Measurements from ENCODE around the gene SFXN5. TPM values are rescaled to one million over a fixed set of nuclear protein-coding genes. Genes with fewer than 3 reads are reported as not detected.
"Not testable (repeated sequence)": the region's sequence is repeated elsewhere in the genome, so short reads cannot be mapped to it uniquely, and the experiment has no call there.

The SFXN5 gene
- total RNA-seq, 3 donors from 2014 or later (not counting 1 experiment from before 2014, with no cell fraction given), result 15.3 to 22.3 (median 19.8) TPM

DNA sequence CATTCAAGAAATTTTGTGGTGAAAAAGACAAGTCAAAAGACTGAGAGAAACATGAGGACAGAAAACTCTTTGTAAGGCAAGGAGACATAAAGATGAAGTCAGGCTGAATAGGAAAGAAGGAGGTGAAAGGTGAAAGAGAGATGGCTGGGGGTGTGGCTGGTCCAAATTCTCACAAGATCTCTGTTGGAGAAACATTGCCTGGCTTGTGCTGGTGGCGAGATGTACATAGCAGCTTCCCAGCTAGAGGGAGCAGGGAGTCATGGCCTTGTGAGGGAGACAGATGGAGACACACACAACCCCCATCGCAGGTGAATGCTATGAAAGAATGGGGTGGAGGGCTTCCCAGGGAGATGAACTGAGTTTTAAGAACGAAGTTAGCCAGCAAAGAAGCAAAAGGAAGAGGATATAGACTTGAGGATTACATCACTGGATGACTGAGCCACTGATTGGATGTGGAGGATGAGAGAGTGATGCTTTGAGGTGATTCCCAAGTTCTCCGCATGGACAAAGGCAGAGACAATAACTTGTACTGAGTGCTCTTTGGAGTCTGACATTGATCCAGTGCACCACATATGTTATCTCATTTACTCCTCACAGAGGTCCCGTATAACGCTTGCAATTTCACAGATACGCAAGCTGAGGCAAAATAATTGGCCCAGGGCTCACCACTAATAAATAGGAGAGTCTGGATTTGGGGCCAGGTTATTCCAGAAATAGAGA, 157.9 kb downstream of the SFXN5 start:
- H3K27ac Mint-ChIP-seq, result no peak overlapping the region

DNA sequence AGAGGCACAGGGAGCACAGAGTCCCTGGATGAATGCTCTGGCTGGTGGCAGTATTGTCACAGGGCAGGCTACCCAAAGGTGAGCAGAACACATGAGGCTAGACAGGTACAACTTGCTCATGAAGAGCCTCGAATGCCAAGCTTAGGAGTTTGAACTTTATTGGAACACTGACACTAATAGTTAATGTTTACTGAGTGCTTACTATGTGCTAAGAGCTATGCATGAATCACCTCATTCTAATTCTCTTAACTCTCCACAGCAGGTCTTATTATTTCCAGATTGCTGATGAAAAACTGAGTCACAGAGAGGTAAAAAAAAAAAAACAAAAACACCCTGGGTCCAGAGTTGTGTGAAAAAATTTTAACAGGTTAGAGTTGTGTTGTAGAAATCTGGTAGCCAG, 160.3 kb downstream of the SFXN5 start:
- ATAC-seq, result no peak
- no peak overlapping the region for H3K27ac Mint-ChIP-seq
- H3K4me1 Mint-ChIP-seq, result peaks cover 0 to 21% of the 10 kb centered on the region in 2 donors
- no peak overlapping the region for H3K27ac ChIP-seq (ENCODE audit: low read length)
- peaks cover 61 to 81% of the 10 kb centered on the region in 2 donors for H3K27me3 Mint-ChIP-seq (ENCODE audit: low read depth in 2 of 2)
- WGBS (ENCODE audit: insufficient coverage), result 55% methylated on average over 1 of the region's 1 CpG
- H3K36me3 Mint-ChIP-seq, result no peaks in the 10 kb centered on the region
- H3K27me3 ChIP-seq (ENCODE audit: control insufficient read depth, insufficient read depth, low read length), result peaks cover 58% of the 10 kb centered on the region
- no peak overlapping the region for H3K4me3 Mint-ChIP-seq
- DNase-seq, result no peak
- TF ChIP-seq, protein P1, sequence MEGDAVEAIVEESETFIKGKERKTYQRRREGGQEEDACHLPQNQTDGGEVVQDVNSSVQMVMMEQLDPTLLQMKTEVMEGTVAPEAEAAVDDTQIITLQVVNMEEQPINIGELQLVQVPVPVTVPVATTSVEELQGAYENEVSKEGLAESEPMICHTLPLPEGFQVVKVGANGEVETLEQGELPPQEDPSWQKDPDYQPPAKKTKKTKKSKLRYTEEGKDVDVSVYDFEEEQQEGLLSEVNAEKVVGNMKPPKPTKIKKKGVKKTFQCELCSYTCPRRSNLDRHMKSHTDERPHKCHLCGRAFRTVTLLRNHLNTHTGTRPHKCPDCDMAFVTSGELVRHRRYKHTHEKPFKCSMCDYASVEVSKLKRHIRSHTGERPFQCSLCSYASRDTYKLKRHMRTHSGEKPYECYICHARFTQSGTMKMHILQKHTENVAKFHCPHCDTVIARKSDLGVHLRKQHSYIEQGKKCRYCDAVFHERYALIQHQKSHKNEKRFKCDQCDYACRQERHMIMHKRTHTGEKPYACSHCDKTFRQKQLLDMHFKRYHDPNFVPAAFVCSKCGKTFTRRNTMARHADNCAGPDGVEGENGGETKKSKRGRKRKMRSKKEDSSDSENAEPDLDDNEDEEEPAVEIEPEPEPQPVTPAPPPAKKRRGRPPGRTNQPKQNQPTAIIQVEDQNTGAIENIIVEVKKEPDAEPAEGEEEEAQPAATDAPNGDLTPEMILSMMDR (IDR thresholded peaks at IDR 0.05), result no peak
- no peaks in the 10 kb centered on the region for H3K9me3 ChIP-seq (ENCODE audit: control insufficient read depth, insufficient read depth, low read length)
- H3K4me1 ChIP-seq (ENCODE audit: control insufficient read depth, insufficient read depth, low read length), result peaks cover 15% of the 10 kb centered on the region
- intact Hi-C loops (cut with micrococcal nuclease), result no loop called here
- no peaks in the 10 kb centered on the region for H3K9me3 Mint-ChIP-seq
- no peaks in the 10 kb centered on the region for H3K36me3 ChIP-seq (ENCODE audit: control insufficient read depth, insufficient read depth, low read length)
- H3K4me3 ChIP-seq (ENCODE audit: low read length), result no peak overlapping the region

More for the DNA sequence above, 157.9 kb downstream of the SFXN5 start:
- H3K36me3 ChIP-seq (ENCODE audit: control insufficient read depth, insufficient read depth, low read length), result no peaks in the 10 kb centered on the region
- 36% methylated on average over 7 of the region's 7 CpGs for WGBS (ENCODE audit: insufficient coverage)
- intact Hi-C loops (cut with micrococcal nuclease), result no loop called here
- H3K4me1 ChIP-seq (ENCODE audit: control insufficient read depth, insufficient read depth, low read length), result peaks cover 29% of the 10 kb centered on the region
- H3K27me3 Mint-ChIP-seq (ENCODE audit: low read depth in 2 of 2), result peaks cover 61 to 65% of the 10 kb centered on the region in 2 donors
- H3K36me3 Mint-ChIP-seq, result no peaks in the 10 kb centered on the region
- DNase-seq, result no peak
- H3K4me3 ChIP-seq (ENCODE audit: low read length), result no peak overlapping the region
- no peak for ATAC-seq
- H3K27me3 ChIP-seq (ENCODE audit: control insufficient read depth, insufficient read depth, low read length), result peaks cover 65% of the 10 kb centered on the region
- H3K4me1 Mint-ChIP-seq, result peaks cover 0 to 35% of the 10 kb centered on the region in 2 donors
- H3K4me3 Mint-ChIP-seq, result peak overlapping the region; percentile 49
- H3K9me3 Mint-ChIP-seq, result no peaks in the 10 kb centered on the region
- H3K27ac ChIP-seq (ENCODE audit: low read length), result no peak overlapping the region
- H3K9me3 ChIP-seq (ENCODE audit: control insufficient read depth, insufficient read depth, low read length), result no peaks in the 10 kb centered on the region
- TF ChIP-seq, protein P1 (IDR thresholded peaks at IDR 0.05), result no peak

DNA sequence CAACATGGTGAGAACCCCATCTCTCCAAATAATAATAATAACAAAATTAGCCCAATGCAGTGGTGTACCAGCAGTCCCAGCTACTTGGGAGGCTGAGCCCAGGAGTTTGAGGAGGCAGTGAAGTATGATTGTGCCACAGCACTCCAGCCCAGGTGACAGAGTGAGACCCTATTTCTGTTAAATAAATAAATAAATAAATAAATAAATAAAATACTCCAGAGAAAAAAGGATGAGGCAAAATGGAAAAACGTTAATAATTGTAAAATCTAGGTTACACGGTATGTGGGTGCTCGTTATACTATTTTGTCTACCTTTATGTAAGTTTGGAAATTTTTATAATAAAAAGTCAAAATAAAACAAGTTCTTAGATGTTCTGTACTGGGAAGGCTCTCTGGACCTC, 162.8 kb downstream of the SFXN5 start:
- no CpG with 5 or more reads among the region's 3 CpGs for WGBS (ENCODE audit: insufficient coverage)
- Mint-ChIP-seq H3K4me1 (no peaks in the 10 kb centered on the region), H3K27me3 (ENCODE audit: low read depth in 2 of 2) (peaks cover 51 to 86% of the 10 kb centered on the region in 2 donors), H3K27ac (no peak overlapping the region), H3K4me3 (no peak overlapping the region), H3K36me3 (no peaks in the 10 kb centered on the region), H3K9me3 (no peaks in the 10 kb centered on the region)
- H3K4me3 ChIP-seq (ENCODE audit: low read length), result no peak overlapping the region
- H3K27me3 ChIP-seq (ENCODE audit: control insufficient read depth, insufficient read depth, low read length), result peaks cover 38% of the 10 kb centered on the region
- ATAC-seq (no peak), DNase-seq (no peak)
- TF ChIP-seq, protein P1 (IDR thresholded peaks at IDR 0.05), result no peak
- H3K4me1 ChIP-seq (ENCODE audit: control insufficient read depth, insufficient read depth, low read length), result no peaks in the 10 kb centered on the region
- no peaks in the 10 kb centered on the region for H3K36me3 ChIP-seq (ENCODE audit: control insufficient read depth, insufficient read depth, low read length)
- intact Hi-C loops (cut with micrococcal nuclease), result no loop called here
- no peak overlapping the region for H3K27ac ChIP-seq (ENCODE audit: low read length)
- H3K9me3 ChIP-seq (ENCODE audit: control insufficient read depth, insufficient read depth, low read length), result no peaks in the 10 kb centered on the region

DNA sequence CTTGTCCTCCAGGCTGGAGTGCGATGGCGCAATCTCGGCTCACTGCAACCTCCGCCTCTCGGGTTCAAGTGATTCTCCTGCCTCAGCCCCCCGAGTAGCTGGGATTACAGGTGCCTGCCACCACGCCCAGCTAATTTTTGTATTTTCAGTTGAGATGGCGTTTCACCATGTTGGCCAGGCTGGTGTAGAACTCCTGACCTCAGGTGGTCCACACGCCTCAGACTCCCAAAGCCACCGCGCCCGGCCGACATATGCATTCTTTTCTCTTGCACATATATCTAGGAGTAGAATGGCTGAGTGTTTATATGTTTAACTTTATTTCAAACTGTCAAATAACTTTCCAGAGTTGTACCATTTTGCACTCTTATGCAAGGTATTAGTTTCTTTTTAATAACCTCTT, 164.1 kb downstream of the SFXN5 start:
- DNase-seq; H3K4me1 ChIP-seq (ENCODE audit: control insufficient read depth, insufficient read depth, low read length); H3K27ac Mint-ChIP-seq; H3K9me3 ChIP-seq (ENCODE audit: control insufficient read depth, insufficient read depth, low read length); H3K36me3 Mint-ChIP-seq; H3K4me3 Mint-ChIP-seq; intact Hi-C loops (cut with micrococcal nuclease); H3K9me3 Mint-ChIP-seq; H3K4me3 ChIP-seq (ENCODE audit: low read length); H3K27ac ChIP-seq (ENCODE audit: low read length); ATAC-seq; H3K4me1 Mint-ChIP-seq; H3K36me3 ChIP-seq (ENCODE audit: control insufficient read depth, insufficient read depth, low read length): not testable (repeated sequence)
- H3K27me3 ChIP-seq (ENCODE audit: control insufficient read depth, insufficient read depth, low read length), result peaks cover 31% of the 10 kb centered on the region
- peaks cover 49 to 87% of the 10 kb centered on the region in 2 donors for H3K27me3 Mint-ChIP-seq (ENCODE audit: low read depth in 2 of 2)
- 95% methylated on average over 9 of the region's 13 CpGs for WGBS (ENCODE audit: insufficient coverage)
